ENCODE data around the gene ITK. TPM values are rescaled to one million over a fixed set of nuclear protein-coding genes. Genes with fewer than 3 reads are reported as not detected.
A peak's percentile ranks its signal among the peaks of the same experiment; 100 is the strongest.

The ITK gene
- total RNA-seq, 1 donor, result not detected

DNA sequence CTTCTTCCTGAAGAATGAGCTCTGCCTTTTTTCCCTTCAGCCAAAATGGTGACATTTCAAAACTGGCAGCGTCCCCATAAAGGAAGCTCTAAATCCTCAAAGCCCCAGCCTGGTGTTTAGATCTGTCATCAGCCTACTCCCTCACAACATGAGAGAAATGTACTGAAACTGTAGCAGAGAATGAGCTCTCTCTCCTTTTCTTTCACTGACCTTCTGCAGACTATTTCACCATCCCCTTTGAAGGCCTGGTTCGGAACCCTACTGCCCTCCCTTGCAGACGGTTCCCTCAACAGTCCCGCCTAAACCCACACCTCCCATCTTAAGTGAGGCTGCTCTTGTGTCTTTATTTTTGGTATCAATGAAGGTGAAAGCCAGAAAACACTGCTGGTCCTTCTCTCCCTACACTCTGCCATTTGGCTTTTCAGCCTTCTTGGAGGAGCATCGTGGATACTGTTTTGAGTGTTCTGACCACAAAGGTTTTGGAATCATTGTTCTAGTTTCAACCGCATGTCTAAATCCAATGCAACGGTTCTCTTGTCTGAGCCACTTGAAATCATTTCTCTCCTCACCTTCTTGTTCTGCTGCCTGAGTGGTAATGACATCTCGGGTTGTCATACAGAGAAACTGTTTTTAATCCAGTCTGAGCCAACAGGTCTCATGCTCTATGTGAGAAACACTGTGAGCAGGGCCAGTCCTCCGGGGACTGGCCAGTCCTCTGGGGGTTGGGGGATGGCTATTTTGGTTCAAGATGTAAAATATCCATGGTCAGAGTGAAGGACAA, 39.0 kb downstream of the ITK start:
- H3K27me3 ChIP-seq (ENCODE audit: insufficient read depth, low read length), result peaks cover 4% of the 10 kb centered on the region
- H3K36me3 ChIP-seq (ENCODE audit: insufficient read depth, low read length), result no peaks in the 10 kb centered on the region
- no peak overlapping the region for H3K4me2 ChIP-seq (ENCODE audit: insufficient read depth, low read length)
- H4K20me1 ChIP-seq (ENCODE audit: insufficient read depth, low read length), result no peaks in the 10 kb centered on the region
- H3K79me2 ChIP-seq (ENCODE audit: insufficient read depth, low read length), result no peaks in the 10 kb centered on the region
- H3K27ac ChIP-seq (ENCODE audit: low read depth, low read length), result no peak overlapping the region
- DNase-seq (ENCODE audit: insufficient read length, low spot score, missing footprints), result no peak
- H3K4me3 ChIP-seq (ENCODE audit: insufficient read depth, low read length), result no peak overlapping the region
- peak overlapping the region; percentile 10 for H2AFZ ChIP-seq (ENCODE audit: low read length)
- H3K9me3 ChIP-seq (ENCODE audit: low read depth, low read length), result no peaks in the 10 kb centered on the region
- peaks cover 6% of the 10 kb centered on the region for H3K4me1 ChIP-seq (ENCODE audit: insufficient read depth, low read length)
- TF ChIP-seq, protein P1, sequence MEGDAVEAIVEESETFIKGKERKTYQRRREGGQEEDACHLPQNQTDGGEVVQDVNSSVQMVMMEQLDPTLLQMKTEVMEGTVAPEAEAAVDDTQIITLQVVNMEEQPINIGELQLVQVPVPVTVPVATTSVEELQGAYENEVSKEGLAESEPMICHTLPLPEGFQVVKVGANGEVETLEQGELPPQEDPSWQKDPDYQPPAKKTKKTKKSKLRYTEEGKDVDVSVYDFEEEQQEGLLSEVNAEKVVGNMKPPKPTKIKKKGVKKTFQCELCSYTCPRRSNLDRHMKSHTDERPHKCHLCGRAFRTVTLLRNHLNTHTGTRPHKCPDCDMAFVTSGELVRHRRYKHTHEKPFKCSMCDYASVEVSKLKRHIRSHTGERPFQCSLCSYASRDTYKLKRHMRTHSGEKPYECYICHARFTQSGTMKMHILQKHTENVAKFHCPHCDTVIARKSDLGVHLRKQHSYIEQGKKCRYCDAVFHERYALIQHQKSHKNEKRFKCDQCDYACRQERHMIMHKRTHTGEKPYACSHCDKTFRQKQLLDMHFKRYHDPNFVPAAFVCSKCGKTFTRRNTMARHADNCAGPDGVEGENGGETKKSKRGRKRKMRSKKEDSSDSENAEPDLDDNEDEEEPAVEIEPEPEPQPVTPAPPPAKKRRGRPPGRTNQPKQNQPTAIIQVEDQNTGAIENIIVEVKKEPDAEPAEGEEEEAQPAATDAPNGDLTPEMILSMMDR (IDR thresholded peaks at IDR 0.05; ENCODE audit: extremely low read depth, low read depth, low read length), result no peak

DNA sequence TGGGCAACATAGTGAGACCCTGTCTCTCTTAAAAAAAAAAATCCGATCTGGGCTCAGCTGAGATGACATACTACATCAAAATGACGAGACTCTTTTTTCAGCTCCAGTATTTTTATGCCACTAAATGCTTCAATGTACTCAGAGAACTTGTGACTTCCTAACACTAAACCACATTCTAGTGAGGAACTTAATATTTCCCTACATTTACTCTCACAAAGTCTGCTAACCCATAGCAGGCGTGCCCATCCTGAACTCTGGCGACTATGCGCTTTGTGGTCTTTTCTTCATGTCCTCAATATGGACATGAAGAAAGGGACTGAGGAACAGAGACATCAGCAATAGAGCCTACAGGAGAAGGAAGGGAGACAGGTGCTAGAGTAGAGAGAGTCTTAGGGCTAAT, 41.3 kb downstream of the ITK start:
- H3K4me3 ChIP-seq (ENCODE audit: insufficient read depth, low read length), result no peak overlapping the region
- peaks cover 6% of the 10 kb centered on the region for H3K4me1 ChIP-seq (ENCODE audit: insufficient read depth, low read length)

DNA sequence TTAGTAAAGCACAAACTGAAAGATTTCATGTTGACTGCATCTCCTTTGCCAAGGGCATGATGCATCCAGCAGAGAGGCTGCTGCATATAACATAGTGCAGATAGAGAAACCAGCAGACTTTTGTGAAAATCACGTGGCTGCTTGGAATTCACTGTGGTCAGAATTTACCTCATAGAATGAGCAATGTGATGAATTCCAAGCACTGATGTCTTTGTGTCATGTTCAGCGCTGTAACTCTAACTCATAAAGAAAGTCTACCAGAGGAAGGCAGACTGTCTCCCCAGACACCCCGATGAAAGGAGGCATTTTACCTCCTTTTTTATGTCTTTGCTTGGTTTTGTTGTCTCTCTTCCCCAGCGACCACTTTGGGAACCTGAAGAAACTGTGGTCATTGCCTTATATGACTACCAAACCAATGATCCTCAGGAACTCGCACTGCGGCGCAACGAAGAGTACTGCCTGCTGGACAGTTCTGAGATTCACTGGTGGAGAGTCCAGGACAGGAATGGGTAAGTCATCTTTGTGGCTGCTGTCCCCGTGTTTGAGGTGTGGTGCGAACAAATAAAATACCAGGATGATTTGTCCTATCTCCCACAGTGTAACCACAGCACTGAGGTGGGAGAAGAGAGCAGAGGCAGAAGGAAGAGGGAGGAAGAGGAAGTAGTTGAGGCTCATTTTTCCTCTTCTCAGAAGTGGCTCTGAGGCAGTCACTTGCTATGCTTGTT, 42.0 kb downstream of the ITK start:
- Histone ChIP-seq H2AFZ (ENCODE audit: low read length) (no peak overlapping the region), H3K4me2 (ENCODE audit: insufficient read depth, low read length) (peak overlapping the region; percentile 62), H3K9me3 (ENCODE audit: low read depth, low read length) (no peaks in the 10 kb centered on the region), H3K27me3 (ENCODE audit: insufficient read depth, low read length) (no peaks in the 10 kb centered on the region), H3K27ac (ENCODE audit: low read depth, low read length) (peak overlapping the region; percentile 37), H3K36me3 (ENCODE audit: insufficient read depth, low read length) (no peaks in the 10 kb centered on the region), H3K79me2 (ENCODE audit: insufficient read depth, low read length) (no peaks in the 10 kb centered on the region), H3K4me3 (ENCODE audit: insufficient read depth, low read length) (no peak overlapping the region), H3K4me1 (ENCODE audit: insufficient read depth, low read length) (peaks cover 6% of the 10 kb centered on the region), H4K20me1 (ENCODE audit: insufficient read depth, low read length) (no peaks in the 10 kb centered on the region)
- TF ChIP-seq, protein P1 (IDR thresholded peaks at IDR 0.05; ENCODE audit: extremely low read depth, low read depth, low read length), result no peak
- DNase-seq (ENCODE audit: insufficient read length, low spot score, missing footprints), result no peak

More for the DNA sequence above, 41.3 kb downstream of the ITK start:
- Histone ChIP-seq H3K4me2 (ENCODE audit: insufficient read depth, low read length) (no peak overlapping the region), H4K20me1 (ENCODE audit: insufficient read depth, low read length) (no peaks in the 10 kb centered on the region), H3K36me3 (ENCODE audit: insufficient read depth, low read length) (no peaks in the 10 kb centered on the region), H3K27me3 (ENCODE audit: insufficient read depth, low read length) (peaks cover 3% of the 10 kb centered on the region), H2AFZ (ENCODE audit: low read length) (no peak overlapping the region), H3K79me2 (ENCODE audit: insufficient read depth, low read length) (no peaks in the 10 kb centered on the region), H3K27ac (ENCODE audit: low read depth, low read length) (no peak overlapping the region), H3K9me3 (ENCODE audit: low read depth, low read length) (no peaks in the 10 kb centered on the region)
- TF ChIP-seq, protein P1 (IDR thresholded peaks at IDR 0.05; ENCODE audit: extremely low read depth, low read depth, low read length), result no peak
- DNase-seq (ENCODE audit: insufficient read length, low spot score, missing footprints), result no peak

Measured in osteoblast (primary cell).